GM19023 (cell line): ENCODE data around the gene ADCY9.
"Not testable (repeated sequence)": the region's sequence is repeated elsewhere in the genome, so short reads cannot be mapped to it uniquely, and the experiment has no call there.

Experiments used
- ATAC-seq: cut with Tn5 transposase; IDR thresholded peaks from one replicate; pipeline ENCODE4 v1.9.1; 2021; ENCODE audit warnings: mild to moderate bottlenecking, moderate library complexity; ENCODE audit not compliant: unreplicated experiment

Gene ADCY9

GRCh38 chr16:4073150-4073549 is 43.1 kb downstream of the ADCY9 start:
- not testable (repeated sequence) for ATAC-seq

- ATAC-seq = no peak
Observed at GRCh38 chr16:4071686-4072561, 44.3 kb downstream of the ADCY9 start.

DNA sequence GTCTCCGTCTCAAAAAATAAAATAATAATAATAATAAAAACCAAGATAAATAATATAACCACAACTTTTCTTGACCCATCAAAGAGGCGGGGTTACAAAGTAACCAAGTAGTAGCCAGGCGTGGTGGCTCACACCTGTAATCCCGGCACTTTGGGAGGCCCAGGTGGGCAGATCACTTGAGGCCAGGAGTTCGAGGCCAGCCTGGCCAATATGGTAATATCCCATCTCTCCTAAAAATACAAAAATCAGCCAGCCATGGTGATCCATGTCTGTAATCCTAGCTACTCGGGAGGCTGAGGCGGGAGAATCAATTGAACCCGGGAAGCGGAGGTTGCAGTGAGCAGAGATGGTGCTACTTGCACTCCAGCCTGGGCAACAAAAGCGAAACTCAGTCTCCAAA is 45.3 kb downstream of the ADCY9 start:
- no peak for ATAC-seq

GRCh38 chr16:4067262-4068001 is 48.8 kb downstream of the ADCY9 start:
- no peak for ATAC-seq

DNA sequence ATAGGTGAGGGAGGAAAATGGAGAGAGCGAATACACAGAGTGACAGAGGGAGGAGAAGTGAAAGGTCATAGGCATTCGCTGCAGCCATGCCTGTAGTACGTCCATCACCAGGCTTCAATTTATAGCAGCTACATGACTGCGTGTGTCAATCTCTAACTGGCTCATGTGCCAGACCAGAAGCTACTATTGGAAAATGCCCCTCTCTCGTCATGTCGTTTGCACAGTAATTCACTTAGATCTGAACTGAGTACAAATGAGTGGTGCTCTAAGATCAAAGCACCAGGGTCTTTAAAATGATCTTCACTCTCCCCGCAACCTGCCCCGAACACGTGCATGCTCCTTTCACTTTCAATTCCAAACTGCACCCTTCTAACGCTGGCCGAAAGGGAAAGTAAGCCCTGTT is 51.3 kb downstream of the ADCY9 start:
- no peak for ATAC-seq

DNA sequence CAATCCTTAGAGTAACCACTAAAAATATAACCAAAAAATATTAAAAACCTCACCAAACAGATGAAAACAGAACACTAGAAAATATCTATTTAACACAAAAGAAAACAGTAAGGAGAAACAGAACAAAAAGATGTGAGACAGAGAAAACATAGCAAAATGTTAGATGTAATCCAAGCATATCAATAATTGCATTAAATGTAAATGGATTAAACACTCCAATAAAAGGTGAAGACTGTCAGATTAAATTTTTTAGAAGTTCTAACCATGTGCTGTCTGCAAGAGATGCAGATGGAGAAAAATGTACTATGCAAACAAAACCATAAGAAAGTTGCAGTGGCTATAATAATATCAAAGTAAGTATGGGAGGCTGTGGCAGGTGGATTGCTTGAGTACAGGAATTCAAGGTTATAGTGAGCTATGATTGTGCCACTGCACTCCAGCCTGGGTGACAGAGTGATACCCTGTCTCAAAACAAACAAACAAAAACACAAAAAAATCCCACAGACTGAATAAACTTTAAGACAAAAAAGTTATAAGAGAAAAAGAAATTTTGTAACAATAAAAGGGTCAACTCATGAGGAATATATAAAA is 53.9 kb downstream of the ADCY9 start:
- ATAC-seq = no peak

DNA sequence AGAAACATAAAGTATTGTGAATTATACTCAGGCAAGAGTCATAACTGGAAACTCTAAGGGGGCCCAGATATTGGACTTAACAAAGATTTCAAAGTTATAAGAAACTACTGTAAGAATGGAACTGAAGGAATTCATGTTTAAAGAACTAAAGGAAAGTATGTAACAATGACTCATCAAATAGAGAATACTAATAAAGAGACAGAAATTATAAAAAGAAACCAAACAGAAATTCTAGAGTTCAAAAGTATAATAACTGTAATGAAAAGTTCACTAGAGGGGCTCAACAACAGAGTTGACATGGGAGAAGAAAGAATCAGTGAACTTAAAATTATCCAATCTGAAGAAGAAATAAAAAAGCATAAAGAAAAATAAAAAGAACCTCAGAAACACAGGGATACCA is 55.4 kb downstream of the ADCY9 start:
- ATAC-seq = no peak

DNA sequence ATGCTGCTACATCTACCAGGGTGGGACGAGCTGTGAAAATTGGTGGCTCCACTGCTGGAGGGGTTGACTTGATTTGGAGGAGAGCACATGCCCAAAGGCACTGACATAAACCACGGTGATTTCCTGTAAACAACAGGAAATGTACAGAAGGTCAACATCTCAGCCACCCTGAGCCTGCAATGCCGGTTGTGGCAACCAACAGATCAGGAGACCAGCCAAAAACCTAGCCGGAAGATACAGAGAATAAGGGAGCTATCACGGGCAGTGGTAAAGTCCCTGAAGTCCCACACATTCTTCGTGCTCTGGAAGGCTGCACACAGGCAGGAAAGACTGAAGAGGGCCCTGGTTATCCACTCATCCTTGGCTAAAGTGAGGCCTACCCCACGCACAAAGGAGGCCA is 56.2 kb downstream of the ADCY9 start:
- no peak for ATAC-seq

DNA sequence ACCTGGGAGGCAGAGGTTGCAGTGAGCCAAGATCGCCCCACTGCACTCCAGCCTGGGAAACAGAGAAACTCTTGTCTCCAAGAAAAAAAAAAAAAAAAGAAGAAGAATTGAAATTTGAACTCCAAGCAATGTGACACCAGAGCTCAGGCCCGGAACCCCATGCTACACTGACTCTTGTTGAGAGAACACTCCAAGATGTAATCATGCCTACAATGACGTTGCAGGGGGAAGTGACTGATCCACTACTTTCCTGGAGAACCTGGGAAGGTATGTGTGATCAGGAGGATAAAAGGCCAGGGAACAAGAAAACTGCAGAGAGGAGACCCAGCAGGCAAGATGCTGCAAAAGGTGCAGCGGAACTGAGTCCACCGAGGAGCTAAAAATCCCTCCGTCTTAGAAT is 57.9 kb downstream of the ADCY9 start:
- ATAC-seq = no peak

DNA sequence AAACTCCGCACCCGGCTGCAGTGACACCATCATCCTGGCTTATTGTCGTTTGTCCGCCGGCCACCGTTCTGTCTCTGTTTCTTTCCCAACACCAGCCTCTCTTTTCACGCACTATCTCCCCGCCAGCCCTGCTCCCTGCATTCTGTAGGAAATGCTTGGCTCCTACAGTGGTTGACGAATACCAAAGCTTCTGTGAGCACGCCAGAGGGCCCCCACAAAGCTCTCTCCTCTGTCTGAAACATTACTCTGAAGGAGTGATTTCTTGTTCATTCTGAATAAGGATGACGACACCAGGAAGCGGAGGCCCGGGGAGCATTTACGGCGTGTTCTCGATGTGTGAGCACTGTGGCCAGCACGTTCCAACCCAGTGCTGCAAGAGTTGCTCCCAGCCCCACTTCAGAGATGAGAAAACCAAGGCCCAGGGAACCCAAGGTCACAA is 58.8 kb downstream of the ADCY9 start:
- ATAC-seq = no peak

DNA sequence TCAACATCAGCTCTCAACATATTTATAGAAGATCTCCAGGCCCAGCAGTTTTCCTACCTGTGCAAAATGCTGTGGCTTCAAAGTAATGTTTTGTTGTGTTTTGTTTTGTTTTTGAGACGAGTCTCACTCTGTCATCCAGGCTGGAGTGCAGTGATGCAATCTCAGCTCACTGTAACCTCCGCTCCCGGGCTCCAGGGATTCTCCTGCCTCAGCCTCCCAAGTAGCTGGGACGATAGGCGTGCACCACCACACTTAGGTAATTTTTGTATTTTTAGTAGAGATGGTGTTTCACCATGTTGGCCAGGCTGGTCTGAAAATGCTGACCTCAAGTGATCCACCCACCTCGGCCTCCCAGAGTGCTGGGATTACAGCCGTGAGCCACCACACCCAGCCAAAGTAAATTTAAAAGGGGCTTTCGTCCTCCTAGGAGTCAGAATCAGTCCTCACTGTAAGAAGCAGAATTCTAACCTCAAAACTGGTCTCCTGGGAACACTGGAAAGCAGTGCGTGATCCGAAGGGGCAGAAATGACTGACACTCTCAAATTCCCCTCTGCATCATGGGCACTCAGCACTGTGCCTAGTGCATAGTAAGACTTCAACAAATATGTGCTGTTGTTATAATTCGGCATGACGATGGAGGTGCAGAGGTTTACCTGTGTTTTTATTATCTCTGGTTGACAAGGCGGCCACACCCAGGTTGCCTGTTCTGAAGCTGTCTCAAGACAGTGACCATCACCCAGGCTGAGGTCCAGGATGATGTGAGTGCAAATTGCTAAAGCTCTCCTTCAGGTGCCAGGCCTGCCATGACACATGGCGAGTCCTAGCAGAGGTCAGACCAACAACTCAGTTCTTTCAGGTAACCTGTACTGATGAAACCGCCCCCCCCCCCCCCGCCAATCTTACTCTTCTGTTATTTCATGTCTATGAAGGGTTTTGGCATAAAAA is 59.8 kb downstream of the ADCY9 start:
- ATAC-seq = no peak

DNA sequence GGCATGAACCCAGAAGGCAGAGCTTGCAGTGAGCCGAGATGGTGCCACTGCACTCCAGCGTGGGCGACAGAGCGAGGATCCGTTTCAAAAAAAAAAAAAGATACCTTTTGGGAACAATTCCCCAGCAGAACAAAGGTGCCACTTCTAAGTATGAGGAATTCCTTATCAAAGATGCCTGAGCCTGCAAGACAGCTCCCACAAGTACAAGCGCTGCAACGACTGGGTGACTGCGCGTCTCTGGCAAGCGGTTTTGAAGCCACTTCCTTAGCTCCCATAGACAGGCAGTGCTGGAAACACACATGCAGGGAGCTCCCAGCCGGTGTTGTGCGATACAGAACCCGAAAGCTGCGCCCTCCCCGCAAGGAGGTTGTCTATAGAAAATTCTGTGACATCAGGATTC is 60.5 kb downstream of the ADCY9 start:
- no peak for ATAC-seq

DNA sequence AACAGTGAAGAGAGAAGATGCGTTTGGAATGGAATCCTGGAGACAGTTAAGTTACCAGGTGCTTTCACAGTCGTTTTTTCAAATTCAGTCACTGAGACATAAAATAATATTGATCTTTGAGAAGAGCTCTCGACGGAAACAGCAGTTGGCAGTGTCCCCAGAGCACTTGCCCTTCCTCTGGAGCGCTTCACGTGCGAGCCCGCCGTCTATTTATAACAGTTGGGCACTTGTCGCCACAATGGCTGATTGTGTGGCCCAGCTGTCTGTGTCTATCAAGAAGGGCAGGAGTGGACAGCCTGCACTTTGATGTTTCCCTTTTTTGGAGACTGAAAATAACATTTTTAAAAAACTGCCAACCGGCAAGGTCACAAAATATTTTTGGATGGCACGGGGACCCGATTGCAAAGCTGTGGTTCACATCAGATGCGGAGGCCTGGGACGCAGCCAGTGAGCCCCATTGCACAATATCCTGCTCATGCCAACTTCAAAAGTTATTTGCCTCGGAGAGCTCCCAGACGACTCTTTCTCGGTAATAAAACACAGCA is 62.9 kb downstream of the ADCY9 start:
- no peak for ATAC-seq

DNA sequence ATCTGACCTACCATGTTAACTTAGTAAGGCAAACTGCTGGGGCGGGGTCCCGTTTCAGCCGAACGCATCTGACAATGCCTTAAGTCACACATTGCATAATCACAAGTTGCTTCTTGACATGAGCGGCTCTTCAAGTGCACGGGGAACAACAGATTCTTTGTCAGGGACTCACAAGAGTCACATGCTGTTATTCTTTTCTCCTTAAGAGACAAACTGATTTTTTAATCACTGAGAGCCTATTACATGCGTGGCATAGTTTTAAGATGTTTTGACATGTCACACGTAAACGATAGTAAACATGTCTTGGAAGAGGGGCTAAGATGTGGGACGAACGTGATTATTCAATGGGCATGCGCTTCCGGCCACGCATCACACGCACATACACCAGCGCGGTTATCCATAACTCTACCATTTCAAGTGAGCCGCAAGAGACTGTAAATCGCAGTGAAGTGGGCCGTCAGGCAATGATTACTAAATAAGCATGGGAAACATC is 63.4 kb downstream of the ADCY9 start:
- ATAC-seq = no peak

DNA sequence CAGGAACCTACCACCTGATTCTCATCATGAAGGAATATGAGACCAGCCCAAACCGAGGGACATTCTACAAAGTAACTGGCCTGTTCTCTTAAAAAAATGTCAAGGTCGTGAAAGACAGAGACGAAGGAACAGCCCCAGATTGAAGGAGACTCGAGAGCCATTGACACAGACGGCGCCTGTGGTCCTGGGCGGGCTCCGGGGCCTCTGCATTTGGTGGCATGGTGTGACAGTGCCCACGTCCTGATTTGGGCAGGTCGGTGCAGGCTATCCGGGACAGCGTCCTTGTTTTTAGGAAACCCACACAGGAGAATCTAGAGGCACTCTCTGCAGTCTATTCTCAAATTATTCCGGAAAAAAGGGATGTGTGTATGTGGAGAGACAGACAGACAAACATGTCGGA is 64.1 kb downstream of the ADCY9 start:
- no peak for ATAC-seq

DNA sequence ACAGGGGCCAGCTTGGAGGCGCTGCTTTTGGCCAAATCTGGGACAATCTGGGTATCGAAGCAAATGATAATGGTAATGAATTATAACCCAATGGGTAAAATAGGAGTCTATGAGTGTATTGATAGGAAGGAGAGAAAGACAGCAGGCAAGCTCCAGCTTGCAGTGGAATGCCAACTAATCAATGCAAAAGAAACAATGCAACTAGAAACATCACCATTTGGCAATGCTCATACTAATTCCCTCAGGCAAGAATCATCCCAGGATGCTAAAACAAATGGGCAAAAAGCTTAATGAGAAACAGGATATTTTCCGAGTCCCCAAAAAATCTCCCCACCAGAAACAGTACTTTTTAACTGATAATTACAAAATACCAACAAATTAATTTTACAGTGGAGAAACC is 64.7 kb downstream of the ADCY9 start:
- no peak for ATAC-seq

DNA sequence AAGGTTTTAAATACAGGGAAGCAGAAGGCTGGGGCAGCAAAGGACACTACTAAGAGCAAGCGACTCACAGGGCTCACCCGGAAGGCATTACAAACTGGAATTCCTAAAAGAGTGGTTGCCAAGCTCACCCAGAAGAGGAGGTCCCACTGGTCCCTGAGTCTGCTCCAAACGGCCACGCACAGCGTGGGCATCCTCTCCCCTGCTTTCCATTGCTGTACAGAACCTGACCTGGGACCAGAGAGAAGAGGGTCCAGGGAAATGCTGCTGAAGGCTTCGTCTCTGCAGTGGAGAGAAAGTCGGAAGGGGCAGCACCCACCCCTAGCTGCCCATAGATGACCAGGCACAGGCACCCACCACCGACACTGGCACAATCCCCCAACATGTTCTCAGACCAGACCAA is 67.2 kb downstream of the ADCY9 start:
- ATAC-seq = no peak

GRCh38 chr16:4048481-4048880 is 67.8 kb downstream of the ADCY9 start:
- no peak for ATAC-seq

DNA sequence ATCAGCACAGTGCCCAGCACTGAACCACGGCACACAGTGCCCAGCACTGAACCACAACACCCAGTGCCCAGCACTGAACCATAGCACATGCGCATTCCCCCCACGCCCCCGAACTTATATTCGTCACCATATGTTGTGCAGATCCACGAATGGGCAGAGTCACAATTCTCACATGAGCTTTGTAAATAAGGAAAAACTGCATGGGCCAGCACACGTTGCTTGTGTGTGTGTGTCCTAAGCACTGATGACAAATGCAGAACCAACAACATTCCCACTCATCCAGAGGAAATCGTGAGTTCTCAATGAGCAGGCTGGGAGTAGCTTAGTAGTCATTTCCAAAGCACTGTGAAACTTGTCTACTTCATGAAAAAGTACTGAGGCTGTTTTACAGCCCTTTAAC is 70.0 kb downstream of the ADCY9 start:
- ATAC-seq = no peak

GRCh38 chr16:4045561-4045960 is 70.7 kb downstream of the ADCY9 start:
- ATAC-seq = not testable (repeated sequence)
